ENCODE data around the gene MIER2.

DNA sequence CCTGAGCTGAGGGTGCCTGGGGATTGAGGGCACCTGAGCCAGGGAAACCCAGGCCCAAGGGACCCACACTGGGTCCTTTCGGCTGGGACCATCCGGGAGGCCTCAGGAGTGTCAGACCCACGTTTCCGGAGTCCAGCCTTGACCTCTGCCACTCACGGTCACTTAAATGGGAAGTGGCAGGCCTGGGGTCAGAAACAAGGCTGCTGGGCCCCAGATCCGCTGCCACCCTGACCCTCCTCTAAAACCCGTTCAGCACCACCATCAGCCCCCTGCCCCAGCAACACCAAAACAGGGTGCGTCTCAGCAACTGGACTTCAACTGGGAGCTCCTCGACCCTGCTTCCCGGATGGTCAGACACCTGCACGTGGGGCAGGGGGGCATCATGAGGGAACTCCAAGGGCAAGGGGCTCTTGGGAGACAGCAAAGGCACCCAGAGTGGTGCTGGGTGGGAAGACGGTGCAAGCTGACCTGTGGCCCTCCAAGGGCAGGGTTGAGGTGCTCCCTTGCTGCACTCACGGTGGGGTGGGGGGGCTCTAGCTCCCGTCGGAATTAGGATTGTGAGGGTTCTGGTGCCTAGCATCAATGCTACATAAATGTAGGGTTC, 52.2 kb downstream of the MIER2 start:
- TF ChIP-seq ZNF8 (CRISPR knock-in tag; IDR thresholded peaks at IDR 0.05) = no peak
- no peak for TF ChIP-seq ZNF70 (CRISPR knock-in tag; IDR thresholded peaks at IDR 0.05)
- no peak for TF ChIP-seq CSDC2 (CRISPR knock-in tag; IDR thresholded peaks at IDR 0.05)
- no peak for TF ChIP-seq ARNTL (CRISPR knock-in tag; IDR thresholded peaks at IDR 0.05; ENCODE audit: borderline replicate concordance, low read depth)
- TF ChIP-seq, protein P1, sequence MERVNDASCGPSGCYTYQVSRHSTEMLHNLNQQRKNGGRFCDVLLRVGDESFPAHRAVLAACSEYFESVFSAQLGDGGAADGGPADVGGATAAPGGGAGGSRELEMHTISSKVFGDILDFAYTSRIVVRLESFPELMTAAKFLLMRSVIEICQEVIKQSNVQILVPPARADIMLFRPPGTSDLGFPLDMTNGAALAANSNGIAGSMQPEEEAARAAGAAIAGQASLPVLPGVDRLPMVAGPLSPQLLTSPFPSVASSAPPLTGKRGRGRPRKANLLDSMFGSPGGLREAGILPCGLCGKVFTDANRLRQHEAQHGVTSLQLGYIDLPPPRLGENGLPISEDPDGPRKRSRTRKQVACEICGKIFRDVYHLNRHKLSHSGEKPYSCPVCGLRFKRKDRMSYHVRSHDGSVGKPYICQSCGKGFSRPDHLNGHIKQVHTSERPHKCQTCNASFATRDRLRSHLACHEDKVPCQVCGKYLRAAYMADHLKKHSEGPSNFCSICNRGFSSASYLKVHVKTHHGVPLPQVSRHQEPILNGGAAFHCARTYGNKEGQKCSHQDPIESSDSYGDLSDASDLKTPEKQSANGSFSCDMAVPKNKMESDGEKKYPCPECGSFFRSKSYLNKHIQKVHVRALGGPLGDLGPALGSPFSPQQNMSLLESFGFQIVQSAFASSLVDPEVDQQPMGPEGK (CRISPR knock-in tag; IDR thresholded peaks at IDR 0.05; ENCODE audit: borderline replicate concordance) = no peak
